A549 (cell line): ENCODE results near the gene UTP4. TPM values are rescaled to one million over a fixed set of nuclear protein-coding genes. Genes with fewer than 3 reads are reported as not detected.

Experiments
- ATAC-seq, 2 experiments: fragments of 200-7000 bp in 1 of 2; fragments of >200 bp in 1 of 2; cut with Nextera tagmentation in 1 of 2; cut with Tn5 transposase in 1 of 2; 3 replicates each; pipeline versions ENCODE4 v1.8.0 to v1.9.1; 2018 to 2020; ENCODE audit warnings: mild to moderate bottlenecking in 1 of 2, moderate library complexity in 1 of 2
- CTCF ChIA-PET: fragments of 300-600 bp; sonication (Branson Sonifier 250); formaldehyde crosslinking; extraction: SDS; loops from one replicate; lab custom pipeline; 2021; ENCODE audit warnings: antibody characterized with exemption, inconsistent platforms; lab: Yijun Ruan, JAX
- POLR2A ChIA-PET: fragments of 350-600 bp; formaldehyde crosslinking; extraction: SDS; loops from one replicate; lab custom pipeline; 2021; ENCODE audit warnings: antibody characterized with exemption, inconsistent platforms; lab: Yijun Ruan, JAX
- DNase-seq, 2 experiments: peaks; one replicate each; pipeline versions ENCODE4 v3.0.0 to v3.0.0-alpha.2; 2011 to 2016; ENCODE audit warnings: low read depth in 1 of 2, low spot score in 1 of 2
- FAIRE-seq: peaks from 2 replicates; lab custom pipeline; 2011; peaks lifted over from hg19 to GRCh38; lab: Jason Lieb, UNC
- H3K27ac ChIP-seq, 2 experiments: fragments of >200 bp; sonication (Bioruptor Twin); formaldehyde crosslinking; 3 replicates each; pipeline ENCODE4 v1.5.1; 2016 to 2017
- H3K4me1 ChIP-seq: fragments of >200 bp; sonication (Bioruptor Twin); formaldehyde crosslinking; 3 replicates; pipeline ENCODE4 v1.6.1; 2016
- H3K4me2 ChIP-seq: fragments of >200 bp; sonication (Bioruptor Twin); formaldehyde crosslinking; 3 replicates; pipeline ENCODE4 v1.6.1; 2016
- H3K4me3 ChIP-seq: fragments of >200 bp; sonication (Bioruptor Twin); formaldehyde crosslinking; 3 replicates; pipeline ENCODE4 v1.5.1; 2016
- H3K9me3 ChIP-seq: fragments of >200 bp; sonication (Bioruptor Twin); formaldehyde crosslinking; 3 replicates; pipeline ENCODE4 v1.6.1; 2016
- BCL3 ChIP-seq: fragments of >200 bp; sonication (Bioruptor Twin); formaldehyde crosslinking; IDR thresholded peaks from 3 replicates; pipeline ENCODE4 v1.6.1; 2016
- CBX2 ChIP-seq: fragments of 200-600 bp; sonication (generic); IDR thresholded peaks from 2 replicates; pipeline ENCODE4 v1.6.1; 2016; ENCODE audit warnings: low read depth, mild to moderate bottlenecking, borderline replicate concordance
- CHD4 ChIP-seq: fragments of 200-600 bp; sonication (generic); IDR thresholded peaks from 2 replicates; pipeline ENCODE4 v1.6.1; 2016; ENCODE audit warnings: antibody characterized with exemption, mild to moderate bottlenecking, borderline replicate concordance
- EHF ChIP-seq: fragments of 250-450 bp; sonication (Bioruptor Pico); IDR thresholded peaks from 2 replicates; pipeline ENCODE4 v1.5.0; 2020; ENCODE audit warnings: mild to moderate bottlenecking
- EP300 ChIP-seq, 2 experiments: fragments of >200 bp; sonication (Bioruptor Twin); formaldehyde crosslinking; IDR thresholded peaks; 2 replicates in 1 of 2; 3 replicates in 1 of 2; pipeline ENCODE4 v1.6.1; 2016 to 2017
- ESRRA ChIP-seq: fragments of 150-350 bp; IDR thresholded peaks from 2 replicates; pipeline ENCODE4 v1.6.1; 2014; ENCODE audit warnings: mild to moderate bottlenecking, low read length, borderline replicate concordance
- FOXS1 ChIP-seq: fragments of 250-450 bp; sonication (Bioruptor Pico); IDR thresholded peaks from 2 replicates; pipeline ENCODE4 v1.5.0; 2020; ENCODE audit warnings: mild to moderate bottlenecking, moderate library complexity
- GATA3 ChIP-seq: IDR thresholded peaks from 2 replicates; pipeline ENCODE4 v1.6.1; 2012; ENCODE audit warnings: borderline replicate concordance
- HDAC2 ChIP-seq: fragments of 200-600 bp; sonication (generic); IDR thresholded peaks from 2 replicates; pipeline ENCODE4 v1.6.1; 2016
- HMGXB4 ChIP-seq: fragments of 250-450 bp; sonication (Bioruptor Pico); IDR thresholded peaks from 2 replicates; pipeline ENCODE4 v1.5.0; 2021; ENCODE audit warnings: mild to moderate bottlenecking, moderate library complexity, borderline replicate concordance
- HOXA7 ChIP-seq: fragments of 250-450 bp; sonication (Bioruptor Pico); IDR thresholded peaks from 2 replicates; pipeline ENCODE4 v1.5.0; 2020; ENCODE audit warnings: mild to moderate bottlenecking, moderate library complexity
- JUN ChIP-seq, 2 experiments: fragments of >200 bp; sonication (Bioruptor Twin); formaldehyde crosslinking; IDR thresholded peaks; 2 replicates in 1 of 2; 3 replicates in 1 of 2; pipeline ENCODE4 v1.6.1; 2016 to 2017
- JUNB ChIP-seq: fragments of >200 bp; sonication (Bioruptor Twin); formaldehyde crosslinking; IDR thresholded peaks from 2 replicates; pipeline ENCODE4 v1.6.1; 2016
- KDM1A ChIP-seq: fragments of 200-600 bp; sonication (generic); IDR thresholded peaks from 2 replicates; pipeline ENCODE4 v1.6.1; 2016; ENCODE audit warnings: low read depth, mild to moderate bottlenecking
- MAFK ChIP-seq: fragments of 450-650 bp; IDR thresholded peaks from 2 replicates; pipeline ENCODE4 v1.6.1; 2014; ENCODE audit not compliant: partially characterized antibody
- MAZ ChIP-seq: fragments of 150-350 bp; IDR thresholded peaks from 2 replicates; pipeline ENCODE4 v1.6.1; 2014; ENCODE audit warnings: antibody characterized with exemption, low read depth, low read length, borderline replicate concordance
- MYC ChIP-seq: IDR thresholded peaks from 2 replicates; pipeline ENCODE4 v1.6.1; 2012; ENCODE audit warnings: mild to moderate bottlenecking, inconsistent platforms, low read length, improper control_type of control experiment, borderline replicate concordance
- NPAS2 ChIP-seq: fragments of 250-450 bp; sonication (Bioruptor Pico); IDR thresholded peaks from 2 replicates; pipeline ENCODE4 v1.8.0; 2022; ENCODE audit warnings: mild to moderate bottlenecking, moderate library complexity, borderline replicate concordance
- NR3C1 ChIP-seq: fragments of >200 bp; sonication (Bioruptor Twin); formaldehyde crosslinking; IDR thresholded peaks from 3 replicates; pipeline ENCODE4 v1.6.1; 2017
- PBX3 ChIP-seq: IDR thresholded peaks from 2 replicates; pipeline ENCODE4 v1.6.1; 2012
- PHF8 ChIP-seq: fragments of 200-600 bp; sonication (generic); IDR thresholded peaks from 2 replicates; pipeline ENCODE4 v1.6.1; 2016; ENCODE audit warnings: low read depth, mild to moderate bottlenecking, antibody characterized with exemption, moderate library complexity, borderline replicate concordance
- RAD21 ChIP-seq, 2 experiments: fragments of >200 bp in 1 of 2; sonication (Bioruptor Twin) in 1 of 2; formaldehyde crosslinking in 1 of 2; IDR thresholded peaks in 1 of 2; conservative IDR thresholded peaks in 1 of 2; 2 replicates in 1 of 2; 3 replicates in 1 of 2; pipeline ENCODE4 v1.6.1; 2012 to 2018; ENCODE audit warnings: inconsistent platforms in 1 of 2
- RCOR1 ChIP-seq: fragments of 150-350 bp; IDR thresholded peaks from 2 replicates; pipeline ENCODE4 v1.6.1; 2014; ENCODE audit warnings: antibody characterized with exemption, low read length, low read depth
- RNF2 ChIP-seq: fragments of 200-600 bp; sonication (generic); IDR thresholded peaks from 2 replicates; pipeline ENCODE4 v1.6.1; 2016; ENCODE audit warnings: low read depth, mild to moderate bottlenecking, antibody characterized with exemption, moderate library complexity, borderline replicate concordance
- SREBF2 ChIP-seq: fragments of 450-650 bp; IDR thresholded peaks from 2 replicates; pipeline ENCODE4 v1.6.1; 2014; ENCODE audit warnings: mild to moderate bottlenecking, moderate library complexity
- ZNF302 ChIP-seq: fragments of 250-450 bp; sonication (Bioruptor Pico); IDR thresholded peaks from 2 replicates; pipeline ENCODE4 v1.9.0; 2021; ENCODE audit warnings: inconsistent platforms, mild to moderate bottlenecking, moderate library complexity
- WGBS: methylation state at CpG from one replicate; pipeline ENCODE4 v1.1.6; 2017; ENCODE audit errors: missing lambda C conversion rate; 5-methylcytosine and 5-hydroxymethylcytosine counted together
- polyA plus RNA-seq, 4 experiments: library from polyadenylated mRNA; depleted of rRNA in 3 of 4; stranded (reverse); fragments of >200 nt; fragmentation: RNase III in 1 of 4; extraction: RNeasy Plus Mini Kit Qiagen cat#74134 plus additional on column Dnase treatment in 1 of 4; gene quantifications; 2 replicates in 3 of 4; 3 replicates in 1 of 4; pipeline ENCODE4 v1.2.3, GENCODE V29; 2011 to 2017
- TF ChIP-seq, protein P1 (sequence below): fragments of 200-600 bp; sonication (generic); IDR thresholded peaks from 2 replicates; pipeline ENCODE4 v1.6.1; 2016; ENCODE audit warnings: antibody characterized with exemption, mild to moderate bottlenecking, moderate library complexity

UTP4 gene
- polyA plus RNA-seq, 2 of the 4 experiments (the other 2 are of a cell fraction), result 77.1 to 118 TPM

DNA sequence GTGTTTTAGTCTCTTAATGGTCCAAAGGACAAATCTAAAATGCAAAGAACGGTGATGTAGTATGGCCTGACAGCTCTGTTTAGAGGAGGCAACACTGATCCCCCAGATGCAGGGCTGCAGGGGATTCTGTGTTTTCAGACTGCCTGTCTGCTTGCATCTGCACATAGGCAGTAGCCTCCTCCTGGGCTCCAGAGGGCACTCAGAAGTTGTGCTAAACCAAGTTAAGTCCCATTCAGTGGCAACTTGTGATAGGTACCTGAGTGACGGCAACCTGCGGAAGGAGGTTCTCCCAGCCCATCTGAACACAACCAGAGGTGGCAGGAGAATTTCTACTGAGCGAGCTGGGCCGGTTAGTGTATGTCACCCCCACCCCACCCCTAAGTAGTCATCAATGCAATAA, 17.1 kb upstream of the UTP4 start:
- CTCF ChIA-PET, result interaction anchor here (0.7 to 24.8 kb wide), 5 partner anchors 9 to 268 kb away, joined by 3 to 503 read pairs (median 4); partner anchors contain the start of gene HAS3
- no peaks in the 10 kb centered on the region for H3K9me3 ChIP-seq
- H3K4me3 ChIP-seq, result no peak overlapping the region
- H3K4me1 ChIP-seq, result no peaks in the 10 kb centered on the region
- ATAC-seq (no peak), FAIRE-seq (no peak), DNase-seq (no peak)
- H3K4me2 ChIP-seq, result no peak overlapping the region
- TF ChIP-seq HMGXB4 (CRISPR knock-in tag) (no peak), JUNB (no peak), HOXA7 (CRISPR knock-in tag) (no peak), CHD4 (no peak), ZNF302 (CRISPR knock-in tag) (no peak), NPAS2 (CRISPR knock-in tag) (no peak), SREBF2 (no peak), BCL3 (no peak), GATA3 (no peak), PHF8 (no peak), MYC (no peak), FOXS1 (CRISPR knock-in tag) (no peak)
- WGBS, result 92% methylated on average over 5 of the region's 5 CpGs
- no peak overlapping the region for H3K27ac ChIP-seq
- POLR2A ChIA-PET, result interaction anchor here (0.6 to 1.6 kb wide), 3 partner anchors 9 to 12 kb away, joined by 4 to 5 read pairs (median 5); partner anchors contain the start of gene HAS3

GRCh38 chr16:69115837-69116236, 16.6 kb upstream of the UTP4 start:
- no peaks in the 10 kb centered on the region for H3K9me3 ChIP-seq
- no peak for TF ChIP-seq RCOR1
- TF ChIP-seq RAD21 (conservative IDR thresholded peaks at IDR 0.05 in 1 of 2, IDR thresholded peaks at IDR 0.05 in 1 of 2), result no peak
- no peak for TF ChIP-seq HDAC2
- no peak for TF ChIP-seq PHF8
- TF ChIP-seq KDM1A, result no peak
- no peak for TF ChIP-seq NR3C1
- TF ChIP-seq JUN (IDR thresholded peaks at IDR 0.05), result no peak
- no peak for TF ChIP-seq SREBF2
- TF ChIP-seq EP300 (IDR thresholded peaks at IDR 0.05), result no peak
- no peak for TF ChIP-seq RNF2
- TF ChIP-seq EHF, result no peak
- no peak for TF ChIP-seq ESRRA
- TF ChIP-seq MAZ, result no peak
- no peak for TF ChIP-seq PBX3
- no peak for TF ChIP-seq FOXS1 (CRISPR knock-in tag)
- no peak for TF ChIP-seq NPAS2 (CRISPR knock-in tag)
- TF ChIP-seq CBX2, result no peak
- TF ChIP-seq GATA3, result no peak
- TF ChIP-seq MAFK, result no peak
- TF ChIP-seq, protein P1, sequence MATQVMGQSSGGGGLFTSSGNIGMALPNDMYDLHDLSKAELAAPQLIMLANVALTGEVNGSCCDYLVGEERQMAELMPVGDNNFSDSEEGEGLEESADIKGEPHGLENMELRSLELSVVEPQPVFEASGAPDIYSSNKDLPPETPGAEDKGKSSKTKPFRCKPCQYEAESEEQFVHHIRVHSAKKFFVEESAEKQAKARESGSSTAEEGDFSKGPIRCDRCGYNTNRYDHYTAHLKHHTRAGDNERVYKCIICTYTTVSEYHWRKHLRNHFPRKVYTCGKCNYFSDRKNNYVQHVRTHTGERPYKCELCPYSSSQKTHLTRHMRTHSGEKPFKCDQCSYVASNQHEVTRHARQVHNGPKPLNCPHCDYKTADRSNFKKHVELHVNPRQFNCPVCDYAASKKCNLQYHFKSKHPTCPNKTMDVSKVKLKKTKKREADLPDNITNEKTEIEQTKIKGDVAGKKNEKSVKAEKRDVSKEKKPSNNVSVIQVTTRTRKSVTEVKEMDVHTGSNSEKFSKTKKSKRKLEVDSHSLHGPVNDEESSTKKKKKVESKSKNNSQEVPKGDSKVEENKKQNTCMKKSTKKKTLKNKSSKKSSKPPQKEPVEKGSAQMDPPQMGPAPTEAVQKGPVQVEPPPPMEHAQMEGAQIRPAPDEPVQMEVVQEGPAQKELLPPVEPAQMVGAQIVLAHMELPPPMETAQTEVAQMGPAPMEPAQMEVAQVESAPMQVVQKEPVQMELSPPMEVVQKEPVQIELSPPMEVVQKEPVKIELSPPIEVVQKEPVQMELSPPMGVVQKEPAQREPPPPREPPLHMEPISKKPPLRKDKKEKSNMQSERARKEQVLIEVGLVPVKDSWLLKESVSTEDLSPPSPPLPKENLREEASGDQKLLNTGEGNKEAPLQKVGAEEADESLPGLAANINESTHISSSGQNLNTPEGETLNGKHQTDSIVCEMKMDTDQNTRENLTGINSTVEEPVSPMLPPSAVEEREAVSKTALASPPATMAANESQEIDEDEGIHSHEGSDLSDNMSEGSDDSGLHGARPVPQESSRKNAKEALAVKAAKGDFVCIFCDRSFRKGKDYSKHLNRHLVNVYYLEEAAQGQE, result no peak
- TF ChIP-seq, all 56 proteins: peak for 0
- ATAC-seq (no peak), DNase-seq (no peak), FAIRE-seq (no peak)
- ChIA-PET CTCF (interaction anchor here (0.7 to 24.8 kb wide), 4 partner anchors 8 to 268 kb away, joined by 4 to 503 read pairs (median 7); partner anchors contain the start of gene HAS3), POLR2A (interaction anchor here (1.5 kb wide), 1 partner anchor 10 kb away, joined by 5 read pairs; the partner anchor contains the start of gene HAS3)
- WGBS, result 65% methylated on average over 1 of the region's 1 CpG
- Histone ChIP-seq H3K4me2 (no peak overlapping the region), H3K4me1 (no peaks in the 10 kb centered on the region), H3K27ac (no peak overlapping the region), H3K4me3 (no peak overlapping the region)
